ENCODE results near the gene NLE1.

- TF ChIP-seq CTCF (IDR thresholded peaks at IDR 0.05 in 4 of 5, conservative IDR thresholded peaks at IDR 0.05 in 1 of 5) (no peak), POLR2A (IDR thresholded peaks at IDR 0.05) (no peak)
Observed at GRCh38 chr17:35189291-35189690, 47.2 kb upstream of the NLE1 start.
